DMS153 treated with DMSO at 0.1 percent for 48 hours (cell line): ENCODE results near the gene PBOV1.

Experiments used
- DNase-seq: peaks from one replicate; lab custom pipeline; 2025; ENCODE audit not compliant: unreplicated experiment; lab: John Stamatoyannopoulos, UW

The PBOV1 gene

DNA sequence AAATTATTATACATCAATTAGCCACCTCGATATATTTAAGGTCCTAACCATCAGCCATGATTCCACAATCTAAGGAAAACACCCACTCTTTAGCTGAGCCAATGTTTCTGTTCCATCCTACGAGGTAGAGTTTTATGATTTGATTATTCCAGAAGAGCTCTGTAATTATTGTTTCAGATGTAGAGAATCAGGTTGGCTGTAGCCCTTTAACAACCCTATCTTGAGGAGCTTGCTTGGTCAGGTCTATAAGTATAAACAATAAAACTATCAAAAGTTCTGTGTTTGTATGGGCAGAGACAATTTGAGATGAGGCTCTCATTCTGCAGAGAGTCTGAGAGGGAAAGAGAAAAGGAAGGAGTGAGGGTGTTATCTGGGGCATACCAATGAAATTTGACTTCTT is at the start of gene PBOV1:
PBOV1 (minus strand) TSS at position 43 of the 400 bp plus-strand sequence. CDS start 96 bp downstream, outside the sequence.
- no peak for DNase-seq

DNA sequence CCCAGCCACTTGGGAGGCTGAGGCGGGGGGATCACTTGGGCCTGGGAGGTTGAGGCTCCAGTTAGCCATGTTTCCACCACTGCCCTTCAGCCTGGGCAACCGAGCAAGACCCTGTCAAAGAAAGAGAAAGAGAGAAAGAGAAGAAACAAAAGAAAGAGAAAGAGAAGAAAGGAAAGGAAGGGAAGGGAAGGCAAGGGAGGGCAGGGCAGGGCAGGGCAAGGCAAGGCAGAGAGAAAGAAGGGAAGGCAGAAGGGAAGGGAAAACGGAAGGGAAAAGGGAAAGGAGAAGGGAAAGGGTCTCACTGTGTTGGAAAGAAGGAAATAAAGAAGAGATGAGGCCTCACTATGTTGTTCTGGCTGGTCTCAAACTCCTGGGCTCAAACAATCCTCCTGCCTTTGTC is 47.8 kb upstream of the PBOV1 start:
- DNase-seq = no peak

DNA sequence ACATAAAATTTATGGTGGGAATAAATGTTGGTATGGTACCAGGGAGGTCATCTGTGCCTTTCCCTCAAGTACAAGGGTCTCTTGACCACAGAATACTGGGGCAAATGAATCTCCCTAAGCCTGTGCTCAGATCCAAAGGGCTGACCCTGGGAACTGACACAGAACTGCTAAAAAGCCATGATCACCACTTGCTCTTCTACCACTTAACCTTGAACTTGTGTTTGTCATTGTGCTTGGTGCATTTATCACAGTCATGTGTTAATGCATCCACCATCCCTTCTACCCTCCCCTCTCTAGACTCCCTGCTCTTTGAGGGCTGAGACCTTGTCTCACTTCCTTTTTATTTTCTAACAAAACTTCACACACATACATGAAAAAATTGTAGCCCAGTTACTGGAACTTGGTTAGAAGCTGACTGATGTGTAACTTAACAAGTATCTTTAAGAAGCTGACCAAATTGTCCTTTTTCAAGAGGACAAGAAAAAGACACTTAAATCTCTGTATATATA is 46.1 kb upstream of the PBOV1 start:
- no peak for DNase-seq

DNA sequence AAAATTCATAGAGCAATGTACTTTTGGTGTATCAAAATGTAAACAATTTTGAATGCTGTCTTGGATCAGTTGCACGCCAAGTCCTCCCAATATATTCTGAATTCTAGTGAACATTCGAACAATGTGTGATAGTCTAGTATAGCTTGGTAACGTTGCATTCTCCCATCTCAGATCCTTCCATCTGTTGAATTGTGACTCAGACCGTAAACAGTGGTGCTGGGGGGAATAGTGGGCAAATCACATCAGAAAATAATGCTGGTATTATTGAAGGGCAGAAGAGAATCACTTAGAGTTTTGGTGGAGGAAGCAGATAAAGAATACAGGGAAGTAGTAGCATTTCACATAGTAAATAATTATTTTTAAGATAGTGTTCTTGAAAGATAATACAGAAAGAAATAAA is 45.7 kb upstream of the PBOV1 start:
- DNase-seq = no peak

DNA sequence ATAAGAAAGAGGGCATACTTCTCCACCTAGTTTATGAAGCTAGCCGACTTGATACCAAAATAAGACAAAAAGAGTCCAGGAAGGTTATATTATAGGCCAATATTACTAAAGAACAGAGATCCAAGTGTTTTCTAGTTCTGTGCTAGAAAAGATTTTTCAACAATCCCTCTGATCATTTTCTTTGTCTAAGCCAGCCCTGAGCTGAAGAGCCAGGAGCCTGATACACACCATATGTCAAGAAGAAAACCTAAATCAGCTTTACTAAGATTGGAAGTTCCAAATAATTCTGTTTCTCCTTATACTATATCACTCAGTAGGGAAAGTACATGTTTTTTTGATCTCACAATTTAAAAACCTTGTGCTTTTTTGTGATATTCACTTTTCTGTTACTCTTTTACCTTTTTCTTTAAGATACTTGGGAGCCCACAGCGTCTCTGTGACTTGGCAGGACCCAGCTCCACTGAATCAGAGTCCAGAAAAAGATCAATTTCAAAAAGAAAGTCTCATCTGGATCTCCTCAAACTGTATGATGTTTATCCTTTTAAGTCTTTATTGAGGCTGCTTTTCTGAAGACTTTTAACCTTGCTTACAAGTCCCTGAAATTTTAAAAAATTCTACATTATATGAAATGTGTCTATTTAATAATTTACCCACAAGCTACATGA is 43.0 kb upstream of the PBOV1 start:
- no peak for DNase-seq

DNA sequence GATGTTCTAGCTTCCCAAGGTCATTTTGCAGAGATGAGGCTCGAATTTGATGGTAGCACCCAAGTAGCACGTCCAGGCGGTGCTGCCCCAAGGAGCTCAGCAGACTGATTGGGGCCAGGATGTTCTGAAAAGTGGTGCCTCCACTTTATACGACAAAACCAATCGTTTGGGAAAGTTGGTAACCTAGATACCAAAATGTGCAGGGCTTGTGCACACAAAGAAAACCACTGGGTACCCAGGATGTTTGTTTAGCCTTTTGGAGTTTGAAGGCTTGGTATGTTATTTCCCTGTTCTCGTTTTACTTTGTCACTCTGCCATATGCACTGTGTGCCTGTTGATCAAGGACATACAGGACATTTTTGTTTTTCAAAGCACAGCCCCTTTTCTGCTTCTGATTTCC is 40.7 kb upstream of the PBOV1 start:
- DNase-seq = peak; percentile 76

DNA sequence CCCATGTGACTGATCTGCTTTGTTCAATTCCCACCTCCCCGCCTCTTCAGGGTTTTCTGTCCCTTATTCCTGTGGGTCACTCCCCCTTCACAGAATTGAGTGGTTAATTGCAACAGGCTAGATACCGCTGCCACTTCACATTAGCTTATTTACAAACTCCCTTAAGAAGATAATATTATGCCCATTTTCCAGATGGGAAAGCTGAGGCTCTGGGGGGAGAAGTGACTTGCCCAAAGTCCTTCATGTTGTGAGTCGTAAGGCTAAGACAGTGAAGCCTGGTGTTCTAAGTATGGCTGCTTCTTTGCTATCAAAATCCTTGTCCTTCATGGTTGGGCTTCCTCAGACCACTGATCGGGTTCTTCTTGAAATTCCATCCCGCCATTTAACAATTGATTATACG is 39.9 kb upstream of the PBOV1 start:
- no peak for DNase-seq

DNA sequence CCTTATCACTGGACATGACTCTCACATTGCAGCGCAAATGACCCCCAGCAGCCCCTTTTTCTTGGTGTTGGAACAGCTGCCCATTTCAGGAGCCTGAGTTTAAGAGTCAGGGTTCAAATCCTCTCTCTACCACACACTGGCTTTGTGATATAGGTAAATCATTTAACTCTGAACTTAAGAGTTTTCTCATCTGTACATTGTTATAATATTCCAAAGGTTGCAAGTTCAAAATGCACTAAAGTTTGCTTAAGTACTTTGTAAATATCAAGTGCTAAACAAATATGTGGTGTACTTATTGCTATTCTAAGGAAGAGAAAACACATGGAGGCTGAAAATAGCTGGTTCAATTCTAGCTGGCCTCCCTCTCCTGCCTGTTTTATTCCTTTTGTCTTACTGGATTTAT is 39.3 kb upstream of the PBOV1 start:
- DNase-seq = no peak

DNA sequence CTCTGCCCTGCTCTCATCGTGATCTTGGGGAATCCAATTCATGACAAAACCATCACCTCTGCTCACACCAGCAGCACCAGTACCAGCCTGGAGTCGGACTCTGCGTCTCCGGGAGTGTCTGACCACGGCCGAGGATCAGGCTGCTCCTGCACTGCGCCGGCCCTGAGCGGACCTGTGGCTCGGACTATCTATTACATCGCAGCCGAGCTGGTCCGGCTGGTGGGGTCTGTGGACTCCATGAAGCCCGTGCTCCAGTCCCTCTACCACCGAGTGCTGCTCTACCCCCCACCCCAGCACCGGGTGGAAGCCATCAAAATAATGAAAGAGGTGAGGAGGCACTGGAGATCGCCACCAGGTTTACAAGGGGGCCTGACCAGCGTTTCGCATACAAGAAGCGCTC is 37.2 kb upstream of the PBOV1 start:
- no peak for DNase-seq

DNA sequence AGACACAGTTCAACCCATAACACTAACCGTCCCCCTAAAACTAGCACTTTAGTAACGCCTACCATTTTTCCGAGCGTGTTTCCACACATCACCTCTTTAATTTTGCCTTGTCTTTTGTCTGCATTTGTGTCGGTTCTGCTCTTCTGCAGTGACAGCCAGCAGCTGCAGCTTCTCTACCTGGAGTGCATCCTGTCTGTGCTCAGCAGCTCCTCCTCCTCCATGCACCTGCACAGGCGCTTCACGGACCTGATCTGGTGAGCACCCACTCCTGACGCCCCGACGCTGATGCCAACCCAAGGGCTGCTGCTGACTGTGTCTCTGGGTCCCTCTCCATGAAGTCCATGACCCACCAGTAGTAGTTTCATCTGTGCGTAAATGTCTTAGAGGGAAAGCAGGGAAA is 35.4 kb upstream of the PBOV1 start:
- no peak for DNase-seq

DNA sequence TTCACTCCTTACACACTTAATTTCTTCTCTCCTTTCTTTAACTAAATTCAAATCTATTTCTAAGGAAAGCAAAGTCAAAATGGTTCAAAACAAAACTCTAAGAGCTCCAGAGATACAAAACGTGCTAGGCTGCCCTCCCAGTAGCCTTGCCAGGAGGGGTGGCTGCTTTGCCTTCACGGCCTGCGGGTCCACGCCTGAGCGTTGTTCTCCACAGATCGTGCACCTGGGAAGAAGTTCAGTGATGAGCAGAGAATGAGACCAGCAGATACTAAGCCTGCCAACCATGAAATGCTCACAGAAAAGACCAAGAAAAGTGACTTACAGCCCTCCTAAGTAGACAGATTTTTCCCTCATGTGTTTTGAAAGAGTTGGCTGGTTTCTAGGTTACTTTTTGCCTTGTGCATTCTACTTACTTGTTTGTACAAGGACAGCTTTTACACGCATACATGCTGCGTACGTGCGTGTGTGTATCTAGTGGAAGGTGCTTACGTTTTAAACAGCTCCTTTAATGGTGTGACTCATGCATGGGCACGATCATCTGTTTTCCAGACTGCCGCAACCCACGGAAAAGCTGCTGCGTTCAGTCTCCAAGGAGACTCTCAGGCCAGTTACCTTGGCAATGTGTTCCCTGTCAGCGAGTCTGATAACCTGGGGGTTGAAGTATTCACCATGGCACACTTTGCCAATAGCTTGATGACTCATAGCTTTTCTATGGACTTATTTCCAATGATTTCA is 32.4 kb upstream of the PBOV1 start:
- DNase-seq = no peak

DNA sequence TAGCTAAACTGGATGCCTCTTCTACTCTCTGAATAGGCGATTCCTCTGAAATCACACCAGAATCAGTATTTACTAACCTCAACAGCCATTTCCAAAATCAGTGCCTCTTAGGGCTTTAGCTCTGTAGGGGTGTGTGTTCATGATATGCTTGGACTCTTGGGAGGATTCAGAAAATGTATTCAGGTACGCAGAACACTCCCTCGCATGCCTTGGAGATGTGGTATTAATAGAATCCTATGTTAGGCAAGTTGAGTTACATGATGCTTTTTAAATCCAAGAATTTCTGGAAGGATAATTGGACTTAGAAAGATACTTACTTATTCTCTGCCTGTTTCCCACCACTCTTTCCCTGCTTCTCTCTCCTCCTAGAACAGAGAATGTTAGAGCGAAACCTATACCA is 31.8 kb upstream of the PBOV1 start:
- no peak for DNase-seq

DNA sequence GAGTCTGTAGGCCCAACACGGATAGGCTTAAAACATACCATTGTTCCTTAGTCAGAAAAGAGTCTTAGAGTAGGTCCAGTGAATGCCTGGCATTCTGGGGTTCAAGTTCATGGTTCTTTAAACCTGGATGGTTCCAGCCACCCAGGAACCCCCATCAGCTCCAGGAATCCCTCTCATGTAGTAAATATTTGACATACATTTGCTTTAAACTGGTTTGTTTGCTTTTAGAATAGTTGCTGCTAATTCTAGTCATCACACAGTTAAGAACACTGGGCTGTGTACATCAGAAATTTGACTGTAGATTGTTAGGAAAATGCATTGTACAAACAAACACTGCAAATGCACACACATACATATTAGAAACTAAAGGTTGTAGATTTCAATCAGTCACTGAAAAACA is 30.6 kb upstream of the PBOV1 start:
- no peak for DNase-seq

DNA sequence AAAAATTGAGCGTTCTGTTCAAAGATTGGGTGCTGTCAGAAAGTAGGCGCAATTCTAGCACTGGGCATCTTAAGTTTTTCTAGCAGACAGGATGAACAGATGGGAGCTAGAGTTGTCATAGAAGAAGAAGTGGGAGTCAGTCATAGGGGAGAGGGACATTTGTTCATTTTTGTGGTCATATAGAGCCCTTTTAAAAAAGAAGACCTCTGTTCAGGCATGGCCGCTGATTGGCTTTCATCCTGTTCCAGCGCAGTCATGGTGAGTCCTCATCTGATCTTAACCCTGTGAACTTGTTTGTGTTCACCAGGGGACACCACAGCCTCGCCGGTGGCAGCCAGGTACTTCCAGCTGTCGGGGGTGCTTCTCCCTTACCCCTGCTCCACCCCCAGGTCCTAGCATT is 29.7 kb upstream of the PBOV1 start:
- DNase-seq = no peak

DNA sequence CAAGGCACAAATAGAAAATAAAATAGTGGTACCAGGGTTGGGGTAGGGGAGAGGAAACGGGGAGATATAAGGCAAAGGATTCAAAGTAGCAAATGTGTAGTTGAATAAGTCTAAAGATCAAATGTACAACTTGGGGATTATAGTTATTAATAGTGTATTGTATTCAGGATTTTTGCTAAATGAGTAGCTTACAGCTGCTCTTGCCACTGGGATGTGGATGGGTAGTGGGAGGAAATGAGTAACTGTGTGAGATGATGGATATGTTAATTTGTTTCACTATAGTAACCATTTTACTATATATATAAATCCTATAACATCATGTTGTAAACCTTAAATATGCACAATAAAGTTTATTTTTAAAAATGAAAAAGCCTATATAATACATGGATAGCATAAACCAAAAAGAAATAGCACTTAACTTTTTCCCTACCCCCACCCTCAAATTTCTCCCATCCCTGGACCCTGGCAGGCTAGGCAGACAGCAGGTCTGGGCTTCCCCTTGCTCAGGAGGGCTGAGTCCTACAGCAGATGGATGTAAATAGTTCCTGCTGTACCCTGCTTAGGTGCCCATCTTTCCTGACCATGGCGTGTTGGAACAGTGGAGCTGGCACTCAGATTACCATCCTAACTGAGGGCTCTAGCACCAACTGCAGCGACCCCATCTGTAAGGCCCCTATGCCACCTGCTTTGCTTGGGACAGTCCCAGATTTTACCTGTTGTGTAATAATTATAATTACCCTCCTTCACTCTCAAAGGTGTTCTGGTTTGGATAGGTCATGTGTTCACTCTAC is 28.6 kb upstream of the PBOV1 start:
- DNase-seq = no peak

DNA sequence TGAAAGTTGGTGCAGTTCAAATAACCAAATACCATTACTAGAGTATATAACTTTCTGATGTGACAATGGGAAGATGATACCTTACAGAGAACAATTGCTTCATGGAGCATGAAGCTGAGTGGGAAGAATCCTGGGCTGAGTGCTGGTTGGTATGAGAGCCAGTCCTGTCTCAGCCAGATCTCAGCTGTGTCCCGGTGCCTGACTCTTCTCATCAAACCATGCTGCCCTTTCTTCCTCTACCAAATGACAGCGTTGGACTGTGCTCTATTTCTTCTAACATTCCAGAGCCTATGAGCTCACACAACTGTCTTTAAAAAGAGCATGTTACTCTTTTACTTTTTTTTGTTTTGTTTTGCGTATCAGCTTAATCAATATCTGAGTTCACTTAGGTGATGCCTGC is 27.5 kb upstream of the PBOV1 start:
- no peak for DNase-seq

DNA sequence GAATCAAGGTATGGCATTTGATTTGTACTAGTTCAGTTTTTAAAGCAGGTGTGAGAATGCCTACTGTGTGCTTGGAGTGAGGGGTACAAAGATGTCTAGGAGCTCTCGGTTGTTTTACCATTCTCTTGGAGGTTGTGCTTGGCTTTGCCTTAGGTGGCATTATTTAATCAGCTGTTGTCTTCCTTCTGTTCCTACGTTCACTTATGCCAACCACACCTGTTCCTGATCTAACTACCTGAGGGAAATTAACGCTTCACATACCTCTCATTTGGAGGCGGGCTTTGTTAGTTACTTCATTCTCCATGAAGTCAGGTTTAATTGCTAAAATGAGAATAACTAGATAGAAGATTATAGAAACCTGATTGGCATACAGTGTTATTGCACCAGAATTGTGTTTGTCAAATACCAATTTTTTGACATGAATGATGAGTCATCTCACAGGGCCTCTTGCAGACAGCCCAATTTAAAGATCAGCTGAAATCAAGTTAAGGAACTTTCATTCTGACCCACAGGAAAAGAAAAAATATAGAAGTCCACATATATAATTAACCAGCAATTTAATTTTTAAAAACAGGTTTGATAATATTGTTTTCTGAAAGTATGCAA is 24.8 kb upstream of the PBOV1 start:
- no peak for DNase-seq

DNA sequence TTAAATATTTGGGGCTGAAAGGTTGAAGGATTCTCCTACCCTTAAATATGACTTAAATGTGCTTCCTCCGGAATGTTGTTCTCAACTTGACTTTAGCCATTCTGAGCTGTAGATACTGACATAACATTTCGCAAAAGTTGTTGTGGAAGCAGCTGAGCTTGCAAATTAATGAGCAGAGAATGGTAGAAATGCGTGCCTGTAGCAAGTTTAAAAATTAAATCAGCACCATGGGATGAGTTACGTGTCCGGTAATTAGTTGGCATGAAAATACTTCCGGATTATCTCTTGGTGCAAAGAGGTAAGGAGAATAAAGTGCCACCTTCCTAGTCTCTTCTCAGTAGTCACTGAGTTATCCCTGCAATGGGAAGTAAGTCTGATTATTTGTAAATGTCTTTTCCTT is 23.6 kb upstream of the PBOV1 start:
- DNase-seq = no peak

DNA sequence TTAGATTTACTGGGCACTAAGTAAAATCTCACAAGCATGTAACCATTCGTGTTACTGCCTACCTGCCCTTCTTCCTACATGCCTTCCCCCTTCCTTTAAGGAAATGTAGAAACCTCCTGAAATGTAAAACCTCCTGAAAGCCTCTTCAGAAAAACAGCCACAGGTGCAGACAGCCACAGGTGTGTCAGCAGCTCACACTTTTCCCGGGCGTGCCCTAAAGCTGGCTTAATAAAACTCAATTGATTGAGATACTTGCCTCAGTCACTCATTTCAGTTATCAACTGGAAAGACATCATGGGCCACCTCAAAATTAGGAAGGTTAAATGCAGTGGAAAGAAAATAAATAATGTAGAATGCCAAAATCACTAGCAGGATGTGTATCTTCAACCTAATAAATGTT is 23.1 kb upstream of the PBOV1 start:
- DNase-seq = no peak

DNA sequence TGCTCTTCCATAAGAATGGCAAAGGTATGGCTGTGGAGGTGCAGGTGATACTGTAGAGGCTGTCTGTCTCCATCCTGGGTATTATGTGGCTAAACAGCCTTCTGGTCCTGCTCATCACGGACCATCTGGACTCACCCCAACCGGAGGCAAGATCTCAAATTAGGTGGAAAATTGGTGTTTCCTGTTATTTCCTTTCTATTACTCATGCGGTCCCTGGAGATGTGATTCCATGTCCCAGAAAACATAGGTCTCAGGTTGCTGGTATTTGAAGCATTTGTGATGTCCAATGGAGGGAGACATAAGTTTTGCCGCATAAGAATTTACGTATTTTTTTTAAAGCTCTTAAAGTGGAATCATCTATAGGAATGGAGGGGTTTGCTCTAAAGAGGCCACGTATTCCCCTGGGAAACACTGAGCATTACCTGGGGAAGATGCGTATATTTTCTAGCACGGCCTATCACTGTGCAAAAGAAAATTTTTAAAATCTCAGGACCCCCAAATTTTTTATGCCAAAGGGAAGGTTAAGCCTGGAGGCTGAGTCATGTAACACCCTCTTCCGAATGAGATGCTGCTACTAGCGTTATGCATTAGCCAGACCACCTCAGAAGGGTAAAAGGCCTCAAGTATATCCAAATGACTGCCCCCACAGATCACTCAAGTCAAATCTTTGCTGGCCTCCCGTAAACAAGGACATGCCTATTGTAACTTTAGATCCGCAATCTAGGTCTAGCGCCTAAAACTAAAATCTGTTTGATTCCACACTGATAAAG is 22.4 kb upstream of the PBOV1 start:
- DNase-seq = no peak

DNA sequence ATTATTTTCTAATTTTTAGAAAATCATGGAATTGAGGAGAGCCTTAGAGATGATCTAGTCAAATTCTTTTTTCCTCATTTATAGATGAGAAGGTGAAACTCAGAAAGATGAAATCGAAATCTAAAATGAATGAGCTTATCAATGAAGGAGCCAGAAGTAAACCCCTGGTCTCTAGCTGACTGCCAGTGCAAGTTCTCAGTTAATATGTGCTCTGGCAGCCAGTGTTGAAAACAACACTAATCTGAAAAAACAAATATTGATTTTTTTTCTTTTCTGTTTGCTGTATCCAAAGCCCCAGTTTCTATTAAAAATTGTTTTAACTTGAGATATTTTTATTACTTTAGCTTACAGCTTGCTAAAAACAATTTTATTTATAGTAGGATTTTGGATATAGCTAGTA is 21.5 kb upstream of the PBOV1 start:
- DNase-seq = no peak
